Esophagus mucosa (tissue), 1 donor: ENCODE measurements around the gene TMEM14C. TPM values are rescaled to one million over a fixed set of nuclear protein-coding genes. Genes with fewer than 3 reads are reported as not detected.
"Not testable (repeated sequence)": the region's sequence is repeated elsewhere in the genome, so short reads cannot be mapped to it uniquely, and the experiment has no call there.

Experiments used
- ATAC-seq: fragments of 200-7000 bp; cut with Tn5 transposase; one replicate; pipeline ENCODE4 v1.9.1; 2020
- total RNA-seq: library from RNA; stranded (reverse); gene quantifications from one replicate; pipeline ENCODE4 v1.2.4, GENCODE V29; 2023
- donor health status: DM: yes; HTN: yes; CAD: no.

Gene TMEM14C
- total RNA-seq, 1 donor from 2014 or later, result 64.5 TPM

GRCh38 chr6:10721850-10722569, 860 bp upstream of the TMEM14C start:
- ATAC-seq, result no peak

DNA sequence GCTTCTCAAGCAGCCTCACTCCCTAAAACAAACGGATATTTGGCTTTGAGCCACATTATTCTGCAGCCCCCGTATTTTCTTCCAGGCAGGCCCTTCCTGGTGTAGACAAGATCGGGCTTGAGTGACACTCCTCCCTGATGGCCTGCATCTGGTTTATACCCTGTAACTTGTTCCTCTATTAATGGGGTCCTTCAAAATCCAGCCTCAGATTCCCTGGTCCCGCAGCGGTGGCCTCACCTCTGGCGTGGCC, 375 bp upstream of the TMEM14C start:
- ATAC-seq, result no peak

DNA sequence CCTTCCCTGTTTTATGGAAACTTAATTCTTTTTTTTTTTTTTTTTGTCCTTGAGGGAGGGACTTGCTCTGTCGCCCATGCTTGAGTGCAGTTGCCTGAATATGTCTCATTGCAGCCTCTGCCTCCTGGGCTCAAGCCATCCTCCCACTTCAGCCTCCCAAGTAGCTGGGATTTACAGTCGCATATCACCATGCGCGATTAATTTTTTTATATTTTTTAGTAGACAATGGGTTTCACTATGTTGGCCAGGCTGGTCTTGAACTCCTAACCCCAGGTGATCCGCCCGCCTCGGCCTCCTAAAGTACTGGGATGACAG, 654 bp downstream of the TMEM14C start:
- ATAC-seq, result no peak

- ATAC-seq, result no peak
These were observed 2.2 kb downstream of the TMEM14C start for GRCh38 chr6:10725044-10725443.

DNA sequence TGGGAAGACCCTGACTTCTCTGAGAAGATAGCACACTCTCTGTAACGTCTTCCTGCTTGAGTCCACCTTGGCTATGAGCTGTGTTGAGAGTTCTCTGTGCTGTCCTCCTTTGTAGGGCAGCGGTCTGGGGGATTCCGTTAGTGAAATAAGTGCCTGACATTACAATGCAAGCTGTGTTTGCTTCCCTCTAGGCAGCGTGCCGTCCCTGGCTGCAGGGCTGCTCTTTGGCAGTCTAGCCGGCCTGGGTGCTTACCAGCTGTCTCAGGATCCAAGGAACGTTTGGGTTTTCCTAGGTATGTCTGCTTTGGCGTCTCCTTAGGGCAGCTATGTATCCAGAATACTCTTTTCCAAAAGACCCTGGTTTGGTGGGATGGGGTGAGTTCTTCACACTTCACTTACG, 2.8 kb downstream of the TMEM14C start:
- no peak for ATAC-seq

DNA sequence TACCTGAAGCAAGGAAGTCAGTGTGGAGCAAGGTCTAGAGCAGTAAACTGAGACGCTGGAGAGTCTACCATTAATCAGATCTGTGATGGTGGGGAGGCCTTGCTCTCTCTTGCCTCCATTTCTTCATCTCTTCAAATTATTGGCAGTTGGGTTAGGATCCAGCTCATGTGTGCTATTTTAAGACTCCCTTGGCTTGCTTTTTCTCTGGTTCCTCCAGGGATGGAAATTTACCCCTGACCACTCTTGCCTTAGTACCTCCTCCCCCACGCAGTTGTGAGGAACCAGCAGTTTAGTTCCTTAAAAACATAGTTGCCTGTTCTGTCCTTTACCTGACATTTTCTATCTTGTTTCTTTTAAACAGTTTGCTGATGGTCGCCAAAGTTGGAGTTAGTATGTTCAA, 7.4 kb downstream of the TMEM14C start:
- no peak for ATAC-seq

DNA sequence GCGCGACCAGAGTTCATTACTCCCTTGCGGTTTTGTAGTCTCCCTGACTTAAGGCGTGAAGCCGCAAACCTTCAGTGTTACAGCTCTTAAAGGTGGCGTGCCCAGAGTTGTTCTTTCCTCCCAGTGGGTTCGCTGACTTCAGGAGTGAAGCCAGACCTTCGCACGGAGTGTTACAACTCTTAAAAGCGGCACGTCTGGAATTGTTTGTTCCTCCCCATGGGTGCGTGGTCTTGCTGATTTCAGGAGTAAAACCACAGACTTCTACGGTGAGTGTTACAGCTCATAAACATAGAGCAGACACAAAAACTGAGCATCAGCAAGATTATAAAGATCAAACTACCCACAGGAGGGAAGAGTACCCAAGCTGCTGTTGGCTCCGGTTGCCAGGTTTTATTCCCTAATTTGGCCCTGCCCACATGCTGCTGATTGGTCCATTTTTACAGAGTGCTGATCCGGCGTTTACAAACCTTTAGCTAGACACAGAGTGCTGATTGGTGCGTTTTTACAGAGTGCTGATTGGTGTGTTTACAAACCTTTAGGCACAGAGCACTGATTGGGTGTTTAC, 10.4 kb downstream of the TMEM14C start:
- ATAC-seq, result no peak

DNA sequence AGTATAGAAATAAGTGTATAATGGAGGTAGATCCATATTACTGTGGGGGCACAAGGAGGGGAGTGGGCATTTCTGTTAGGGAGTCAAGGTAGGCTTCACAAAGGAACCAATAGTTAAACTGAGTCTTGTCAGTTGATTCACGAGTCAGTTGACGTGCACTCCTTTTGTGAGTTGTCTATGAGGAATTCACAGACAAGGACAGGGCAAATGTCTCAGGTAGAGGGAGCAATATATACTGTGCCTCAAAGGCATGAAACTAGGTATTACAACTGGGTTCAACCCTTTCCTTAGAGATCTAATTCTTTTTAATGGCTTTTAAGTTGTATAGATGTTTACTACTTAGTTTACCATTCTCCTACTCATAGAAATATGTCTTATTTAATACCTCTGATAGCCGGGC, 11.0 kb downstream of the TMEM14C start:
- peak; percentile 22 for ATAC-seq

- ATAC-seq, result no peak
These were observed 13.9 kb downstream of the TMEM14C start for GRCh38 chr6:10736731-10737130.

- ATAC-seq, result no peak
These were observed 17.2 kb downstream of the TMEM14C start for GRCh38 chr6:10740061-10740460.

DNA sequence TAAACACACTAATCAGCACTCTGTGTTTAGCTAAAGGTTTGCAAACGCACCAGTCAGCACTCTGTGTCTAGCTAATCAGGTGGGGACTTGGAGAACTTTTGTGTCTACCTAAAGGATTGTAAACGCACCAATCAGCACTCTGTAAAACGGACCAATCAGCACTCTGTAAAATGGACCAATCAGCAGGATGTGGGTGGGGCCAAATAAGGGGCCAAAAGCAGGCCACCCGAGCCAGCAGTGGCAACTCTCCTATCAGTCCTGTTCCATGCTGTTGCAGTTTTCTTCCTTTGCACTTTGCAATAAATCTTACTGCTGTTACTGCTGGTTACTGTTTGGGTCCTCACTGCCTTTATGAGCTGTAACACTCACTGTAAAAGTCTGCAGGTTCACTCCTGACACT, 18.8 kb downstream of the TMEM14C start:
- not testable (repeated sequence) for ATAC-seq

GRCh38 chr6:10742251-10742650, 19.4 kb downstream of the TMEM14C start:
- ATAC-seq, result no peak

DNA sequence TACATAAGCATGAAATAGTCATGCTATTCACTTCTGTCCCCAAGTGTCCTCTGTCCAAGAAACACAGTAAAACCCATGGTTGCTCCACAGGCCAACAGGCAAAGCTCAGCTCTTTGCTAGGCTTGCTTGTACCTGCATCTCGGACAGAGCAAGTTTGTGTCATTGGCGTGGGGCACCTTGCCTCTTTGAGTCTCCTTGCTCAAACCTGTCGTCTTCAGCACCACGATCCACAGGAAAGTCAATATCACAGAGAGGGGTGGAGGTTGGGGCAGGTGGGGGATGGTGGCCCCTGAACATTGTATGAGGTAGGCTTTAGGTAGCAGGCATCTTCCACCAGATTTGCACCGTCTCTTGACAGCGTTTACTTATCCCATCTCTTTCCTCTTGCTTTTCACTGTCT, 20.6 kb downstream of the TMEM14C start:
- ATAC-seq, result no peak

DNA sequence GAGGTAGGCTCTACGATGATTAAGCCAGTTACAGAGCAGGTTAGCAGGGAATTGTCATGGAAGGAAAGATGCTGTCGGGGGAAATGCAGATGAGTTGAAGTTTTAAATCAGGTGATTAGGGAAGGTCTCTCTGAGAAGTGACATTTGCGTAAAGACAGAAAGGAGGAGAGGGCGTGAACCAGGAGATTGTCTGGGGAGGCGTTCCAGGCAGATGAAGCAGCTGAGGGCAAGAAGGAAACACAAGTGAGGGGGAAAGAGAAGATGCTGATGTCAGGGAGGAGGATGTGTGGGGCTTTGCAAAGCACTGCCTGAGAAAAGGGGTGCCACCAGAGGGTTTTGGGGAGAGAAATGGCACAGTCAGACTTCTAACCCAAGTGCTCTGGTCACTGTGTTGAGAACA, 22.2 kb downstream of the TMEM14C start:
- ATAC-seq, result no peak

DNA sequence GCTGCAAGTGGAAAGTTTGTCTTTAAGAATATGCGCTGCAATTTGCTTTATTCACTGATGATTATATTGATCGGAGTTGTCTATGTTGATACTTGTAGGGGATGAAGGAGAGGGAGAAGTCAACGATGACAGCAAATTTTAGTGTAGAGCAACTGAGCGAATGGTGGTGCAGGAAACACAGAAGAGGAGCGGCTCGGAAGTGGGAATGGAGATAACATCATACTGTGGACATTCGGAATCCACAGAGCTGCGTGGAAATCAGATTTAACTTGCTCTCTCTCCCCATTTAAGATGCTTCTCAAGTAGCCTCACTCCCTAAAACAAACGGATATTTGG, 24.0 kb downstream of the TMEM14C start:
- no peak for ATAC-seq

- ATAC-seq, result peak; percentile 100
These were observed 24.5 kb downstream of the TMEM14C start, which contains the start of gene TMEM14B for GRCh38 chr6:10747251-10747972. Gene TMEM14B, plus strand, starts transcription at chr6:10747805. Its CDS starts 1,441 bp downstream, at chr6:10749246.

DNA sequence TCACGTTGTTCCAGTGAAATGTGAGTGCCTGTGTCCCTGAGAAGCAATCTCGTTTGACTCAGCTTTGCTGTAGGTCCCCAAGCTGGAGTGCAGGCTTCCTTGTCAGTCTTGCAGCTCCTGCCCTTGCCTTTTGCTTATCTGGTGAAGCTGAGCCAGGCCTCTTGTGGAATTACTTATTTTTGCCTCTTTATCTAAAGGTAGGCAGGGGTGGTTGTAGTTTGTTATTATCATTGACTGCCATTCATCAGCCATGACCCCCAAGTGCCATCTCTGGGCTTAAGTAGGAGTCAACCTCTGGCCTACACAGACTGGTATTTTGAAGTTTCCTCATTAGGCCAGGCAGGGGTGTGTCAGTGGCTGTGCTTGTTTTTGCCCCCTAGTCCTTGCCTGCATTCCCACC, 26.9 kb downstream of the TMEM14C start:
- no peak for ATAC-seq

DNA sequence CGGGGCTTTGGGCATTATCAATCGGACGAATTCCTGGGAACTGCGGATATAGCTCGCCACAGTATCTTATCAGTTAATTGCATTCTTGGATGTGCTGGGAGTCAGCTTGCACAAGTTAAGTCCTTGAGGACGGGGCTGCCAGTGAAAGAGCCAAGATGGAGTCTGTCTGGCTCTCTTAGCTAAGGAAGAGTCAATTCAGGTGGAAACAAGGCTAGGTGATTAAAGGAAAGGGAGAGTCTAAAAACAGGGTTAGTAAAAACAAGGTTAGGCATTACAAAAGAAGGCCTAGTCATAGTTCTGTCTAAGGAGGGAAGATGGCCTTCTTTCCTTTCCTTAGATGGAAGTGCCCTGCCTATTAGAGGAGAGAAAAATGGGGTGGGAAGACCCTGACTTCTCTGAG, 27.7 kb downstream of the TMEM14C start:
- not testable (repeated sequence) for ATAC-seq

DNA sequence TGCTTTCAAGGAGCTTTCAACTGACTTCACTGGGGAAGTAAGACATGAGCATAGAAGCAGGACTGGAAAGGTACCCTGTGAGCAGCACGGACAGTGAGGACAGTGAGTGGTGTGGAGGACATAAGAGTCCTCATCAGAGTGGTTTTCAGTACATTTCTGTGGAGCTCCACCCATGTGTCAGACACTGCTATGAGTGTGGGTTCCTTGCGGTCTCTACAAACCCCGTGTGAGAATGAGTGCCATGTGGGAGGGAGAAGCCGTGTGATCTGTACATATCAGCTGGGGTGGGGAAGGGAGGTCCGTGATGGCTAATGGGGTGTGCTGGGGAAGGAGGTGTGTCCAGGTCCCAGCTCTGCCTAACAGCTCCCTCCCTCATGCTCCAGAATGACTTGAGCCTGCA, 28.9 kb downstream of the TMEM14C start:
- ATAC-seq, result not testable (repeated sequence)

DNA sequence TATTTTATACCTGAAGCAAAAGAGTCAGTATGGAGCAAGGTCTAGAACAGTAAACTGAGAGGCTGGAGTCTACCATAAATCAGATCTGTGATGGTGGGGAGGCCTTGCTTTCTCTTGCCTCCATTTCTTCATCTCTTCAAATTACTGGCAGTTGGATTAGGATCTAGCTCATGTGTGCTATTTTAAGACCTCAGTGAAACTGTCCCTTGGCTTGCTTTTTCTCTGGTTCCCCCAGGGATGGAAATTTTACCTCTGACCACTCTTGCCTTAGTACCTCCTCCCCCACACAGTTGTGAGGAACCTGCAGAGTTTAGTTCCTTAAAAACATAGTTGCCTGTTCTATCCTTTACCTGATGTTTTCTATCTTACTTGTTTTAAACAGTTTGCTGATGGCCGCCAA, 33.2 kb downstream of the TMEM14C start:
- no peak for ATAC-seq

GRCh38 chr6:10759312-10759839, 36.5 kb downstream of the TMEM14C start:
- peak; percentile 76 for ATAC-seq

GRCh38 chr6:10759884-10760329, 37.0 kb downstream of the TMEM14C start:
- ATAC-seq, result peak; percentile 96

DNA sequence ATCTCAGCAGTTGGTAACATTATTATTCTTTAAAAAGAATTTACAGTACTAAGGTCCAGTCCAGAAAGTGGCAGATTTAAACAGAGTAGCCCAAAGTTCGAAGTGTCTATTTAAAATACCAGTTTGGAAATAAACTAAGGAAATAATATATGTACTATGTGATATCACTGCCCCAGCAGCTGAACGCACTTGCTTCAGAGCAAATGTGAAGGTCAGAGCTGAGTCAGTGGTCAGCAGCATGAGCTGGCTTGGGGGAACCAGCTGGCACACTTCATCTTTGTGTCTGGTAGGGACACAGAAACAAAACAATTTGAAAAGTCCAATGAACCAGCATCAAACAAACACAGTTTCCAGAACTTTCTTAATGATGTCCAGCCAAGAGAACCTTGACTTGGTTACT, 40.1 kb downstream of the TMEM14C start:
- ATAC-seq, result no peak

- ATAC-seq, result peak; percentile 48
These were observed 46.5 kb downstream of the TMEM14C start for GRCh38 chr6:10769419-10769818.
